NCI-H146 treated with DMSO at 0.1 percent for 48 hours (cell line): ENCODE results near the gene KRTAP20-2.

Experiments
- DNase-seq: peaks from one replicate; lab custom pipeline; 2025; ENCODE audit not compliant: unreplicated experiment; lab: John Stamatoyannopoulos, UW

KRTAP20-2 gene

GRCh38 chr21:30634906-30635305 is at the start of gene KRTAP20-2:
KRTAP20-2 (plus strand) TSS chr21:30635206; CDS start chr21:30635264, 58 bp downstream.
- no peak for DNase-seq

- DNase-seq: no peak
Observed at GRCh38 chr21:30590297-30590696, 44.7 kb upstream of the KRTAP20-2 start, which contains the start of gene KRTAP22-2. KRTAP22-2 (minus strand) TSS chr21:30590397.

DNA sequence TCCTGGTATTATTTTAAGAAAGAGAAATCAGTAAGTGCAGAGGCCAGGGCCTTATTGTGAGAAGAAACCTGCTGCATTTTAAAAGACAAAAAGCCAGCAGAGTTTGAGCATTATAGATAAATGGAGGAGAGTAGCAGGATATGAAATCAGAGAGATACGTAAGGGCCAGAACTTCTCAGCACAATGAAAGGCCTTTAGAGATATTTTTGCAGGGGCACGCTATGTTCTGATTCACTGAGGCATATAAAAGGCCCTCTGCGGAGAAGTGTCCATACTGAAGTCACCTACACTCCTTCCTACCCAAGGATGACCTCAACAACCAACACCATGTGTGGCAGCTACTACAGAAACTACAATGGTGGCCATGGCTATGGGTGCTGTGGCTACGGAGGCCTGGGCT is 42.9 kb upstream of the KRTAP20-2 start, which contains the start of gene KRTAP6-3:
TSS of gene KRTAP6-3 (plus strand) at position 301 of the 400 bp plus-strand sequence. CDS start at position 307, 6 bp downstream.
- DNase-seq: no peak

DNA sequence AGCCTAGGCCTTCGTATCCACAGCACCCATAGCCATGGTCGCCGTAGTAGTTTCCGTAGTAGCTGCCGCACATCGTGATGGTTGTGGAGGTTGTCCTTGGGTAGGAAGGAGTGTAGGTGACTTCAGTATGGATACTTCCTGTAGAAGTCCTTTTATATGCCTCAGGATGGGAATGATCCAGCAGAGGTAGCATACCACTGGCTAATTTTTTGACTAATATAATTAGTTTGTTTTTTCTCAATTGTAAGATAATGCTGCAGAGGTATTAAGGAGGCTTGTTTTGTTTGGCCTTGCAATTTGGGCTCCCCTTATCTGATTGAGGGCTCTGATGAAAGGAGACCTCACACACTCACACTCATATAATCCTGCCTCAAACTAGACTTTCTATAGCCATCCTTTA is 36.2 kb upstream of the KRTAP20-2 start, which contains the start of gene KRTAP6-2:
TSS of gene KRTAP6-2 (minus strand) at position 101 of the 400 bp plus-strand sequence. CDS start at position 73, 28 bp downstream.
- DNase-seq: no peak

DNA sequence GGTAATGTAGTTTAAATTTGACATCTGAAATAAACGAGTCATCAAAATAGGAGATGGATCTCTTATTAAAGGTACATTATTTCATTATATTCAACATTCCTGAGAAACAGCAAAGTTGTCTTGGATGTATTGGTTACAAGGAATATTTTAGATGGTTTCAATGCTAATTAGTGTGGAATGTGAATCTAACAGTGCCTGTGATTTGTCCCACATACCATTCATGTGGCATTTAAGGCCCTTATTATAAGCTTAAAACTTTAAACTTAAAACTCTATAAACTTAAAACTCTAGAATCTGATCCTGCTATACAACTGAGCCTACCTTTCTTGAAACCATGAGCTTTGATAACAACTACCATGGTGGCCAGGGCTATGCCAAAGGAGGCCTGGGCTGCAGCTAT is 34.2 kb upstream of the KRTAP20-2 start, which contains the start of gene KRTAP22-1:
TSS of gene KRTAP22-1 (plus strand) at position 301 of the 400 bp plus-strand sequence.
- DNase-seq: no peak

GRCh38 chr21:30605968-30606367 is 29.0 kb upstream of the KRTAP20-2 start:
- DNase-seq: no peak

GRCh38 chr21:30612132-30612531 is 22.9 kb upstream of the KRTAP20-2 start:
- no peak for DNase-seq

GRCh38 chr21:30613836-30614235 is 21.2 kb upstream of the KRTAP20-2 start, which contains the start of gene KRTAP6-1:
KRTAP6-1 (minus strand) TSS chr21:30613930; CDS start chr21:30613904, 26 bp downstream.
- no peak for DNase-seq

GRCh38 chr21:30615199-30615598 is 19.8 kb upstream of the KRTAP20-2 start:
- no peak for DNase-seq

GRCh38 chr21:30616125-30616524 is 18.9 kb upstream of the KRTAP20-2 start, which contains the start of gene KRTAP20-1:
KRTAP20-1 (plus strand) TSS chr21:30616425; CDS start chr21:30616455, 30 bp downstream.
- DNase-seq: no peak

- DNase-seq: no peak
Observed at GRCh38 chr21:30620080-30620479, 14.9 kb upstream of the KRTAP20-2 start.

DNA sequence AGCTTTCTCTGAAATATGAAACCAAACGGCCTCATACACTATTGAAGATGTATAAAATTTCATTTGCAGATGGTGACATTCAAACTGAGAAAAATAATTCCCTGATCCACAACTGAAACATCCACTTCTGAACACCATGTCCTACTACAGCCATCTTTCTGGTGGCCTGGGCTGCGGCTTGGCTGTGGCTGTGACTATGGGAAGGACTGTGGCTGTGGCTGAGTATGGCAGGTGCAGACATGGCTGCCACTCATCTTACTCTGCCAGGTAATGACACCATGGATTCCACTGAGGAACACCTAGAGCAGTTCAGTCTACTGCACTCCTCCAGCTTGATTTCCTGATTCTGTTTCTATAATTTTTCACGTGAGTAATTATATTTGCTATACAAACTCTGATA is 14.5 kb upstream of the KRTAP20-2 start, which contains the start of gene KRTAP20-4:
TSS of gene KRTAP20-4 (plus strand) at position 106 of the 400 bp plus-strand sequence.
- DNase-seq: no peak

- DNase-seq: no peak
Observed at GRCh38 chr21:30623362-30623761, 11.6 kb upstream of the KRTAP20-2 start.

DNA sequence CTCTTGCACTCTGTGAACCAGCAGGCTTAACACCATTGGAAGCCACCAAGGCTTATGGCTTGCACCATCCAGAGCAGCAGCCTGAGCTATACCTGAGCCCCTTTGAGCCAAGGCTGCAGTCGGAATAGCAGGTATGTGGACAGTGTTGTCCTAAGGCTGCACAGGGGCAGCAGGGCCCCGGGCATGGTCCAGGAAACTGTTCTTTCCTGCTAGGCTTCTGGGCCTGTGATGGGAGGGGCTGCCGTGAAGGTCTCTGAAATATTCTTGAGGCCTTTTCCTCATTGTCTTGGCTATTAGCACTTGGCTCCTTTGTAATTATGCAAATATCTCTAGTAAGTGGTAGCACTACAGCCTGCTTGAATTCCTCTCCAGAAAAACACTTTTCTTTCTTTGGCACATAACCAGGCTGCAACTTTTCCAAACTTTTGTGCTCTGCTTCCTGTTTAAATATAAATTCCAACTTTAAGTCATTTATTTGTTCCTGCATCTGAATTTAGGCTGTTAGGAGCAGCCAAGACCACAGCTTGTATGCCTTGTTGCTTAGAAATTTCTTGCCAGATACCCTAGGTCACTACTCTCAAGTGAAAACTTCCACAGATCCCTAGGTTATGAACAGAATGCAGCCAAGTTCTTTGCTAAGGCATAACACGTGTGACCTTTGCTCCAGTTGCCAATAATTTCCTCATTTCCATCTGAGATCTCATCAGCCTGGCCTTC is 9.4 kb upstream of the KRTAP20-2 start:
- DNase-seq: no peak

DNA sequence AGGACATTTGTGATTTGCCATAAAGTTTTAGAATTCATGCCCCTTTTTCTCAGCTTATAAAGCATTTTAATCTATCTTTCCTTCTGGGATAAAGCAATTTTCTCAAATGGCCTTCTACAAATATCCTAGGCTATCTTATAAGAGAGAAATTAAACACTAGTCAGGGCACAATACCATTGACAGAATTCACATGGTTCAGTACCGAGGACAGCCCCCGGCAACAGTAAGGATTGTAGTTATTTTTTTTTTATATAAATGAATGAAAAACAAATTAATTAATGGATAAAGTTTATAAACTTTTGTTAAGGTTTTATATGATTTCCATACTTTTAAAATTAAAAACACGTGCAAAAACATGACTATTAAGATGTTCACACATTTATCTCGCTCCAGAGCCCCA is 6.9 kb upstream of the KRTAP20-2 start:
- no peak for DNase-seq

- no peak for DNase-seq
Observed at GRCh38 chr21:30629200-30629599, 5.8 kb upstream of the KRTAP20-2 start.

- no peak for DNase-seq
Observed at GRCh38 chr21:30638686-30639085, 3.7 kb downstream of the KRTAP20-2 start.

- no peak for DNase-seq
Observed at GRCh38 chr21:30642564-30642963, 7.6 kb downstream of the KRTAP20-2 start, which contains the start of gene KRTAP20-3. KRTAP20-3 (plus strand) TSS chr21:30642864.

- DNase-seq: no peak
Observed at GRCh38 chr21:30646904-30647414, 12.0 kb downstream of the KRTAP20-2 start.

DNA sequence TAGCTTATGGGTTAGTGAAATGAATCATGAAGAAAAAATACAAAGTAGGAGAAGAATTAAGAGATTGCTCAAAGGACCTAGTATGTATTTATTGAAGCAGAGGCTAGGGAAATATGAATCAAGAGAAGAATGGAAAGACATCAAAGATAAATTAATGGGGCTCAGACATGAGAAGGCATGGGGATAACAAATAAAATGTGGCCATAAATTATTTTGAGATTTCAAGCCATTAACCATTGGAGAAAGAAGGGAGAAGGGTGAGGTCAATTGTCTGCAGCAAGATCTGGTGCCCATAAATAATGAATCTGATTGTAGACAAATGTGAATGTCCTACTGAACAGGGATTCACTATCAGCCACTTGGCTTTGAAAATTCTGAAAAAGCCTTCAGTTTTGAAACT is 17.9 kb downstream of the KRTAP20-2 start:
- no peak for DNase-seq

DNA sequence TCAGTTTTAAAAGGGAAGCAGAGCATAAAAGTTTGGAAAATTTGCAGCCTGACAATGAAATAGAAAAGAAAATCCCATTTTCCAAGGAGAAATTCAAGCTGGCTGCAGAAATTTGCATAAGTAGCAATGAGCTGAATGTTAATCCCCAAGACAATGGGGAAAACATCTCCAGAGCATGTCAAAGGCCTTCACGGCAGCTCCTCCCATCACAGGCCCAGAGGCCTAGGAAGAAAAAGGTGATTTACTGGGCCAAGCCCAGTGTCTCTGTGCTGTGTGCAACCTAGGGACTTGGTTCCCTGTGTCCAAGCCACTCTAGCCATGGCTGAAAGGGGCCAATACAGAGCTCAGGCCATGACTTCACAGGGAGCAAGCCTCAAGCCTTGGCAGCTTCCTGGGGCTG is 33.8 kb downstream of the KRTAP20-2 start:
- no peak for DNase-seq
